HEK293 (cell line): ENCODE results near the gene YTHDC2.

Experiments used
- CTCF ChIA-PET: fragments of 350-600 bp; formaldehyde crosslinking; extraction: SDS; loops from one replicate; lab custom pipeline; 2021; ENCODE audit warnings: antibody characterized with exemption; lab: Yijun Ruan, JAX
- POLR2A ChIA-PET: fragments of 300-600 bp; formaldehyde crosslinking; extraction: SDS; loops from one replicate; lab custom pipeline; 2020; ENCODE audit warnings: antibody characterized with exemption, inconsistent platforms; lab: Yijun Ruan, JAX
- H3K27ac ChIP-seq: fragments of 200-500 bp; sonication (Bioruptor generic); 2 replicates; pipeline ENCODE4 v1.5.1; 2014; ENCODE audit warnings: low read depth, low read length, control low read depth, inconsistent platforms; ENCODE audit errors: extremely low read depth
- H3K36me3 ChIP-seq, 2 experiments: fragments of 200-500 bp in 1 of 2; sonication (Bioruptor generic) in 1 of 2; 1 replicate in 1 of 2; 2 replicates in 1 of 2; pipeline ENCODE4 v1.5.1; 2014 to 2017; ENCODE audit warnings: inconsistent platforms in 2 of 2, low read length in 2 of 2; ENCODE audit not compliant: control insufficient read depth in 2 of 2, insufficient read depth in 1 of 2
- H3K4me1 ChIP-seq: fragments of 200-500 bp; sonication (Bioruptor generic); 2 replicates; pipeline ENCODE4 v1.5.1; 2014; ENCODE audit warnings: mild to moderate bottlenecking, low read length, inconsistent platforms; ENCODE audit not compliant: control insufficient read depth, insufficient read depth
- H3K4me3 ChIP-seq: 2 replicates; pipeline ENCODE4 v1.5.1; 2011; ENCODE audit warnings: low read depth, mild to moderate bottlenecking, control low read depth, low read length, moderate library complexity
- H3K9me3 ChIP-seq: fragments of 200-500 bp; sonication (Bioruptor generic); 2 replicates; pipeline ENCODE4 v1.5.1; 2014; ENCODE audit warnings: low read depth, low read length, inconsistent platforms; ENCODE audit not compliant: control insufficient read depth, insufficient read depth
- FEZF1 ChIP-seq: fragments of 450-650 bp; formaldehyde crosslinking; IDR thresholded peaks from 2 replicates; pipeline ENCODE4 v1.5.1; 2016; ENCODE audit warnings: missing biosample characterization, missing genetic modification characterization
- KLF10 ChIP-seq: fragments of 450-650 bp; IDR thresholded peaks from 2 replicates; pipeline ENCODE4 v1.5.1; 2018; ENCODE audit warnings: missing biosample characterization, mild to moderate bottlenecking, missing genetic modification characterization
- RBAK ChIP-seq: fragments of 450-650 bp; formaldehyde crosslinking; IDR thresholded peaks from 2 replicates; pipeline ENCODE4 v1.5.1; 2016; ENCODE audit warnings: missing biosample characterization, missing genetic modification characterization
- SETDB1 ChIP-seq: IDR thresholded peaks from one replicate; pipeline ENCODE4 v1.6.1; 2017; ENCODE audit warnings: mild to moderate bottlenecking, low read length, moderate library complexity, mixed read lengths; ENCODE audit not compliant: insufficient read length
- WT1 ChIP-seq: fragments of 450-650 bp; formaldehyde crosslinking; IDR thresholded peaks from 2 replicates; pipeline ENCODE4 v1.5.1; 2016; ENCODE audit warnings: missing biosample characterization, missing genetic modification characterization
- ZNF10 ChIP-seq: fragments of 450-650 bp; formaldehyde crosslinking; IDR thresholded peaks from 2 replicates; pipeline ENCODE4 v1.5.1; 2017; ENCODE audit warnings: missing biosample characterization, missing genetic modification characterization
- ZNF112 ChIP-seq: fragments of 450-650 bp; formaldehyde crosslinking; IDR thresholded peaks from 2 replicates; pipeline ENCODE4 v1.5.0; 2017; ENCODE audit warnings: missing biosample characterization, missing genetic modification characterization
- ZNF202 ChIP-seq: fragments of 450-650 bp; formaldehyde crosslinking; IDR thresholded peaks from 2 replicates; pipeline ENCODE4 v1.5.1; 2016; ENCODE audit warnings: missing biosample characterization, missing genetic modification characterization, borderline replicate concordance
- ZNF239 ChIP-seq: fragments of 450-650 bp; formaldehyde crosslinking; IDR thresholded peaks from 2 replicates; pipeline ENCODE4 v1.5.1; 2016; ENCODE audit warnings: missing biosample characterization, missing genetic modification characterization
- ZNF274 ChIP-seq, 2 experiments: fragments of 200-500 bp in 1 of 2; fragments of 450-650 bp in 1 of 2; sonication (Bioruptor generic) in 1 of 2; formaldehyde crosslinking in 1 of 2; IDR thresholded peaks; 2 replicates each; pipeline versions ENCODE4 v1.5.1 to v1.6.1; 2014 to 2016; ENCODE audit warnings: borderline replicate concordance in 1 of 2, inconsistent platforms in 1 of 2, low read length in 1 of 2, missing biosample characterization in 1 of 2, missing genetic modification characterization in 1 of 2
- ZNF354C ChIP-seq: fragments of 450-650 bp; formaldehyde crosslinking; IDR thresholded peaks from 2 replicates; pipeline ENCODE4 v1.5.1; 2016; ENCODE audit warnings: missing biosample characterization, missing genetic modification characterization, low read depth, borderline replicate concordance
- ZNF391 ChIP-seq: fragments of 450-650 bp; formaldehyde crosslinking; IDR thresholded peaks from 2 replicates; pipeline ENCODE4 v1.5.1; 2016; ENCODE audit warnings: low read depth, missing biosample characterization, missing genetic modification characterization, borderline replicate concordance
- ZNF585B ChIP-seq: fragments of 450-650 bp; formaldehyde crosslinking; IDR thresholded peaks from 2 replicates; pipeline ENCODE4 v1.5.1; 2016; ENCODE audit warnings: missing biosample characterization, missing genetic modification characterization
- ZNF600 ChIP-seq: fragments of 450-650 bp; formaldehyde crosslinking; IDR thresholded peaks from 2 replicates; pipeline ENCODE4 v1.5.1; 2016; ENCODE audit warnings: missing biosample characterization, missing genetic modification characterization
- ZNF623 ChIP-seq: fragments of 450-650 bp; formaldehyde crosslinking; IDR thresholded peaks from 2 replicates; pipeline ENCODE4 v1.5.1; 2016; ENCODE audit warnings: missing biosample characterization, missing genetic modification characterization
- ZNF707 ChIP-seq: fragments of 450-650 bp; formaldehyde crosslinking; IDR thresholded peaks from 2 replicates; pipeline ENCODE4 v1.5.1; 2016; ENCODE audit warnings: missing biosample characterization, missing genetic modification characterization
- TF ChIP-seq, protein P1 (sequence below): fragments of 450-650 bp; formaldehyde crosslinking; IDR thresholded peaks from 2 replicates; pipeline ENCODE4 v1.5.1; 2017; ENCODE audit warnings: missing biosample characterization, missing genetic modification characterization
- TF ChIP-seq, protein P2 (sequence below): fragments of 450-650 bp; formaldehyde crosslinking; IDR thresholded peaks from 2 replicates; pipeline ENCODE4 v1.5.1; 2016; ENCODE audit warnings: missing biosample characterization, missing genetic modification characterization
- TF ChIP-seq, protein P3 (sequence below): fragments of 450-650 bp; formaldehyde crosslinking; IDR thresholded peaks from 2 replicates; pipeline ENCODE4 v1.5.1; 2016; ENCODE audit warnings: missing biosample characterization, missing genetic modification characterization
- TF ChIP-seq, protein P4 (sequence below): fragments of 450-650 bp; formaldehyde crosslinking; IDR thresholded peaks from 2 replicates; pipeline ENCODE4 v1.5.1; 2016; ENCODE audit warnings: missing biosample characterization, missing genetic modification characterization, low read depth

YTHDC2 gene

DNA sequence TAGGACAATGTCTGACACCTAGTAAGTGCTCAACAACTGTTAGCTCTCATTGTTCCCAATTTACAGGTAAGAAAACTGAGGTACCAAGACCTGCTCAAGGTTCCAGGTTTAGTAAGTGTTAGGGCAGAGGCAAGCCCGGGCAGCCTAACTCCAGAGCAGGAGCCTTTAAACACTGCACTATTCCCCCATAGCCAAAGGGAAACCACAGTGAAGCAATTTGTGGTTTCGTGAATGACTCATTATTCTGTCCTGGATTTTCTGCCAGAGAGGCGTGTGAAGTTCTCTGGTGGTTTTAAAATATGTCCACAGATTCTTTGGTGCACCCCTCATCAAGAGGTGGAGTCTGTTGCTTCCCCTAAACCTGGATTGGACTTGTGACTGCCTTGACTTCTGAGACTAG, 24.2 kb upstream of the YTHDC2 start (continued):
- TF ChIP-seq ZNF274 (IDR thresholded peaks at IDR 0.05; ENCODE audit: low read length) (no peak), ZNF274 (tag by site-specific recombination; IDR thresholded peaks at IDR 0.05; ENCODE audit: borderline replicate concordance) (no peak), ZNF354C (tag by site-specific recombination) (no peak), ZNF585B (tag by site-specific recombination) (no peak), FEZF1 (tag by site-specific recombination) (no peak), KLF10 (tag by site-specific recombination) (0 out of 2 replicates have a peak, but pooled peaks have one; percentile 30), ZNF239 (tag by site-specific recombination) (no peak)
- TF ChIP-seq, protein P1, sequence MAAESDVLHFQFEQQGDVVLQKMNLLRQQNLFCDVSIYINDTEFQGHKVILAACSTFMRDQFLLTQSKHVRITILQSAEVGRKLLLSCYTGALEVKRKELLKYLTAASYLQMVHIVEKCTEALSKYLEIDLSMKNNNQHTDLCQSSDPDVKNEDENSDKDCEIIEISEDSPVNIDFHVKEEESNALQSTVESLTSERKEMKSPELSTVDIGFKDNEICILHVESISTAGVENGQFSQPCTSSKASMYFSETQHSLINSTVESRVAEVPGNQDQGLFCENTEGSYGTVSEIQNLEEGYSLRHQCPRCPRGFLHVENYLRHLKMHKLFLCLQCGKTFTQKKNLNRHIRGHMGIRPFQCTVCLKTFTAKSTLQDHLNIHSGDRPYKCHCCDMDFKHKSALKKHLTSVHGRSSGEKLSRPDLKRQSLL (tag by site-specific recombination): peak; percentile 88

DNA sequence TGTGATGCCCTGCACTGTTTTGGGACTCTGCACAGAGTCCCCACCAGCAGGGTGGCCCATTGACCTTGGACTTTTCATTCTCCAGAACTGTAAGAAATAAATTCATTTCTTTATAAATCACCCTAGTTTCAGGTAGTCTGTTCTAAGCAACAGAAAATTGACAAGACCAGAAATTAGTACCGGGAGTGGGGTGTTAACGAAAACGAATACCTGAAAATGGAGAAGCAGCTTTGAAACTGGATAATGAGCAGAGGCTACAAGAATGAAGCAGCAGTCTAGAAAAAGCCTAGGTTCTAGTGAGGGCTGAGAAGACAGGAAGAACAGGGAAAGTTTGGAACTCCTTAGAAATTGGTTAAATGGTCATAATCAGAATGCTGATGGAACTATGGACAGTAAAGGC, 23.2 kb upstream of the YTHDC2 start:
- no peaks in the 10 kb centered on the region for H3K36me3 ChIP-seq
- no peaks in the 10 kb centered on the region for H3K9me3 ChIP-seq
- ChIA-PET POLR2A (interaction anchor here (0.6 to 1.2 kb wide), 2 partner anchors 24 to 215 kb away, joined by 4 read pairs; partner anchors contain the start of gene YTHDC2), CTCF (interaction anchor here (0.7 to 1.8 kb wide), 3 partner anchors 20 to 278 kb away, joined by 3 to 5 read pairs (median 4); no protein-coding TSS in a partner anchor)
- no peak overlapping the region for H3K4me3 ChIP-seq
- TF ChIP-seq WT1 (no peak), RBAK (tag by site-specific recombination) (no peak), ZNF707 (tag by site-specific recombination) (peak; percentile 97), SETDB1 (peak; percentile 75)
- H3K27ac ChIP-seq: no peak overlapping the region
- H3K4me1 ChIP-seq: peaks cover 15% of the 10 kb centered on the region

DNA sequence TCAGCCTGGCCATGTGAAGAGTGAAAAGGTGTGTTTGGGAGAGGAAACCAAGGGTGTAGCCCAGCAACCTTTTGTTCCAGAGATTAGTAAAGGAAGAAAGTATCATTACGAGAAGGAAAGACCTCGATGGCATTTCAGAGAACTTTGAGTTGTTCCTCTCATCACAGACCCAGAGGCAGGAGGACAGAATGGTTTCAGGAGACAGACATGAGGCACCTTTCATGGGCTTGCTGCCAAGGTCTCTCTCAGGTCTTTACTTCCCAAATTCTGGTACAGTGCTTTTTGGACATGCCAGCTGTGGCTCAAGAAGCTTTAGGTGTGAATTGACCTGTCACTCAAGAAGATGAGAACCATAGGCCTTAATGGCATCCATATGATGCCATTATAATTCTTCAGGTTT, 22.5 kb upstream of the YTHDC2 start:
- CTCF ChIA-PET: interaction anchor here (1.8 kb wide), 1 partner anchor 20 kb away, joined by 5 read pairs; no protein-coding TSS in a partner anchor

DNA sequence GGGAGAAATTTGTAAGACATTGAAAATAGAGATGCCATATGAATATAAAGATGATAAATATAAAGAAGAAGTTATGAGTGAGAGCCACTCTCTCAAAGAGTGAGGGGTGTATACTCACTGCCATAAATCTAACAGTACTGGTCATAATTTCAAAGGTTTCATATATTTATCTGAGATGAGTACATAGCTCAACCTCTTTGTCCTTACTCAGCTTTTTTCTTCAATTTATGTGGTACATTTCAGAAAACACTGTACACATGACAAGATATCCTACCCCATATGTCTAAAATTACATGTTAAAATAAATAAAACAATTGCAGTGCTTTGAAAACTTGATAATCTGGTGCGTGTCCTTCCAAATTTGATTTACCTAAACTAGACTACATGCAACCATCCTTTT, 20.0 kb upstream of the YTHDC2 start:
- Histone ChIP-seq H3K4me1 (peaks cover 6% of the 10 kb centered on the region), H3K36me3 (no peaks in the 10 kb centered on the region), H3K4me3 (no peak overlapping the region), H3K9me3 (no peaks in the 10 kb centered on the region), H3K27ac (no peak overlapping the region)
- TF ChIP-seq ZNF391 (tag by site-specific recombination) (no peak), ZNF112 (tag by site-specific recombination) (no peak), WT1 (no peak), ZNF600 (tag by site-specific recombination) (no peak), ZNF10 (tag by site-specific recombination) (no peak), ZNF202 (no peak), RBAK (tag by site-specific recombination) (no peak)
- TF ChIP-seq, protein P1 (tag by site-specific recombination): no peak
- TF ChIP-seq, protein P2, sequence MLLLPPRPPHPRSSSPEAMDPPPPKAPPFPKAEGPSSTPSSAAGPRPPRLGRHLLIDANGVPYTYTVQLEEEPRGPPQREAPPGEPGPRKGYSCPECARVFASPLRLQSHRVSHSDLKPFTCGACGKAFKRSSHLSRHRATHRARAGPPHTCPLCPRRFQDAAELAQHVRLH (tag by site-specific recombination): no peak
- CTCF ChIA-PET: no interaction called here
- POLR2A ChIA-PET: no interaction called here

More for the DNA sequence above, 22.5 kb upstream of the YTHDC2 start:
- peaks cover 11% of the 10 kb centered on the region for H3K4me1 ChIP-seq
- TF ChIP-seq ZNF623 (tag by site-specific recombination) (no peak), ZNF585B (tag by site-specific recombination) (peak; percentile 59)
- TF ChIP-seq, protein P3, sequence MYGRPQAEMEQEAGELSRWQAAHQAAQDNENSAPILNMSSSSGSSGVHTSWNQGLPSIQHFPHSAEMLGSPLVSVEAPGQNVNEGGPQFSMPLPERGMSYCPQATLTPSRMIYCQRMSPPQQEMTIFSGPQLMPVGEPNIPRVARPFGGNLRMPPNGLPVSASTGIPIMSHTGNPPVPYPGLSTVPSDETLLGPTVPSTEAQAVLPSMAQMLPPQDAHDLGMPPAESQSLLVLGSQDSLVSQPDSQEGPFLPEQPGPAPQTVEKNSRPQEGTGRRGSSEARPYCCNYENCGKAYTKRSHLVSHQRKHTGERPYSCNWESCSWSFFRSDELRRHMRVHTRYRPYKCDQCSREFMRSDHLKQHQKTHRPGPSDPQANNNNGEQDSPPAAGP (tag by site-specific recombination): no peak
- TF ChIP-seq, protein P4, sequence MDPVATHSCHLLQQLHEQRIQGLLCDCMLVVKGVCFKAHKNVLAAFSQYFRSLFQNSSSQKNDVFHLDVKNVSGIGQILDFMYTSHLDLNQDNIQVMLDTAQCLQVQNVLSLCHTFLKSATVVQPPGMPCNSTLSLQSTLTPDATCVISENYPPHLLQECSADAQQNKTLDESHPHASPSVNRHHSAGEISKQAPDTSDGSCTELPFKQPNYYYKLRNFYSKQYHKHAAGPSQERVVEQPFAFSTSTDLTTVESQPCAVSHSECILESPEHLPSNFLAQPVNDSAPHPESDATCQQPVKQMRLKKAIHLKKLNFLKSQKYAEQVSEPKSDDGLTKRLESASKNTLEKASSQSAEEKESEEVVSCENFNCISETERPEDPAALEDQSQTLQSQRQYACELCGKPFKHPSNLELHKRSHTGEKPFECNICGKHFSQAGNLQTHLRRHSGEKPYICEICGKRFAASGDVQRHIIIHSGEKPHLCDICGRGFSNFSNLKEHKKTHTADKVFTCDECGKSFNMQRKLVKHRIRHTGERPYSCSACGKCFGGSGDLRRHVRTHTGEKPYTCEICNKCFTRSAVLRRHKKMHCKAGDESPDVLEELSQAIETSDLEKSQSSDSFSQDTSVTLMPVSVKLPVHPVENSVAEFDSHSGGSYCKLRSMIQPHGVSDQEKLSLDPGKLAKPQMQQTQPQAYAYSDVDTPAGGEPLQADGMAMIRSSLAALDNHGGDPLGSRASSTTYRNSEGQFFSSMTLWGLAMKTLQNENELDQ (tag by site-specific recombination): no peak
- no peak overlapping the region for H3K27ac ChIP-seq
- no peaks in the 10 kb centered on the region for H3K9me3 ChIP-seq
- H3K4me3 ChIP-seq: no peak overlapping the region
- POLR2A ChIA-PET: no interaction called here
- no peaks in the 10 kb centered on the region for H3K36me3 ChIP-seq
